Stimulated activated CD8-positive, alpha-beta memory T cell treated with anti-CD3 and anti-CD28 coated beads, Interleukin-4, amount 100 ng/mL, for 1 hour (primary cell): ENCODE results near the gene PDCD10.

ENCODE experiments used
- DNase-seq, 2 donors: peaks; one replicate each; pipeline ENCODE4 v3.0.0-alpha.2; 2020; ENCODE audit warnings: low read depth in 2 of 2, low spot score in 1 of 2

The PDCD10 gene

GRCh38 chr3:167735233-167736138, 794 bp upstream of the PDCD10 start, which contains the start of gene SERPINI1:
TSS of gene SERPINI1 (plus strand) at chr3:167735721. CDS start at chr3:167789129, 53,408 bp downstream.
- peak; percentile 49 to 51 for DNase-seq

DNA sequence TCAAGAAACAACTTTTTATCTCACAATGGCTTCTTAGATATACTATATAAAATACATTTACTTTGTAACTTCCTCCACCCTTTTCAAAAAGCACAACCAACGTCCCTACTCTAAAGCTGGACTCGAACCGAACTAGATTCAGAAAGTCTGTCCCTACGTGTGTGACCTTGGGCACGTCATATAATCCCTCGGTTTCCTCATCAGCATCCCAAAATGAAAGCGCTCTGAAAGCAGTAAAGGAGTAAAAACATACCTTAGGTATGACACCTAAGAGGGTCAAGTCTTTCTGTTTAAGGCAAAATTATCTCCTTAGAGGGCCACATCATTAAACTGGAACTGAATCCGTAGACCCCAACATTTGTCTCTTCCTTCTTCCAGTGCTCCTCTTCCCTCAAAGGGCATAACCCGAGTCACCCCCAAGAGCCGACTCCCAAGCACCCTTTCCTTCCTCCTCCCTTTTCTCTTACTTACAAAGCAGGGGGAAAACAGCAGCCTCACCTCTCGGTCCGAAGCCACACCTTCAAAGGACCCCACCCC, 663 bp downstream of the PDCD10 start:
- DNase-seq: no peak

- DNase-seq: no peak
Measured at GRCh38 chr3:167732313-167733065, 2.2 kb downstream of the PDCD10 start.

DNA sequence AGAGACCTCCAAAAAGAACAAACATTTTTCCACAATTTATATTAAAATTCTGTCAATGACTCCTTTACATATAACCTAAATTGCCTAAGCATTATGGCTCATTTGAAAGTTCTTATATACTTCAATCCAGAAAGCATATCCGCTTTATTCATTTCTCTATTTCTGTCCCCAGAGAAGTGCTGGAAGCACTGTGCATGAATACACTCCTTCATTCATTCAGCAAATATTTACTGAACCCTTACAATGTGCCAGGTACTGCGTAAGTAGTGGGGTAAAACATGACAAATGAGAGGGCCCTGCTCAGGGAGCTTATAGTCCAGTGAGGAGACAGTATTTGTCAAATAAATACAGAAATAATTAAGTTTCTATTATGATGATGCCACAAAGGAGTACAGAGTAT, 3.3 kb downstream of the PDCD10 start:
- DNase-seq: no peak

DNA sequence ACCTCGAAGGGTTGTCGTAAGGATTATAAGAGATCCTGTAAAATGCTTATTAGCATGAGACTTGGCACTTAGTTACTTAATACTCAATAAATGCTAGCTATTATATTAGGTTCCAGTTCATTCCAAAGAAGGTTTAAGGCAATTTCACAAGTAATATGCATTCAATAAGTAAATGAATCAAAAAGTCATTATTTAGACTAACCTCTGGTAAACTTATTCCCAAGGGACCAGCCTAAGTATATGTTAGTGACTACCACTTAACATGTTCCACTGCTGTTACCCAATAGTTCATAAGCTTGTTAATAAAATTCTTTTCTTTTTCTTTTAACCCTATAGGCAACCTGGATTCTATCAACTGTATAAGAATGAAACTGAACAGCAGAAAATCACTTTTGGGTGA, 5.1 kb downstream of the PDCD10 start:
- DNase-seq: no peak

DNA sequence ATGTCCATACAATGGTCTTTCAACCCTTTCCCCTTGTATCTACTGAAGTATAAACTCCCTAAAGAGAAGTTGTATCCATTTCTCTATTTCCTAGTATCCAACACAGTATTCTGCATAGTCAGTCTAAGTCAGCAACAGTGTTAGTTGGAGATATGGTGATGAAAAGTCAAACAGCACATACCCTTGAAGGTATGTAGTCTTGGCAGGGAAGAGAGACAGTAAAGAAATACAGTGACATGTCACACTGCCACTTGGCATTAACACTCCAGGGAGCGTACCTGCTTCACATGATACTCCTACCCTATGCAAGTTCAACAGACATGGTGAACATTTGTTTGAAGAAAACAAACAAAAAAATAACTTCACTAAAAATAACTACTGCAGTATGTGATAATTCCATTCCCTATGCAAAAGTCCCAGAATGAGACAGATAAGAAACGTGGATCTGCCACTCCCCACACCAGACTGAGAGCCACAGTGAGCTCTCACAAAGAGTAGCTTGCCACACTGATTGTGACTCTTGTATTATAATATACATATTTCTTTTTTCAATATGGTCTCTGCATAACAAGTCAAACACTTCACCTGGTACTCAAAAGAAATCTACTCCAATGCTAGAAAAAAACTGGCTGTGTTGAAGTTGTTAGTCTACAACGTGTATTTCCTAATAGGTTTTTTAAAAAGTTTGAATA, 5.9 kb downstream of the PDCD10 start:
- no peak for DNase-seq

DNA sequence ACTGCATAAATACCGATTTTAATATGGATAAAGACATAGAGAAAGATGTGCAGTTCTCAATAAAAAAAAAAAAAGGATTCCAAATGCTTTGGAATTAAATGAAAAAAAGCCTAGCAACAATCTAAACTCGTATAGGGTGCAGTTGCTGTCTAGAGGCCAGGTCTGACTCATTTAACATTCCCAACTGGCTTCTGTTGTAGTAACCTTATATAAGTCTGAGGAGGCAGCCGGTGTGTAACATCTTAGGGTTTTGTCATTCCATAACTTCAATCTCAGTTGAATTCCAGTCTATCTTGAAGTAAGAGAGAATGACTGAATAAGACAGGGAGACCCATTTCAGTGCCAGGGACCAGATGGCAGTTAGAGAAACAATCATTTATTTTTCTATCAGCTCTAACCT, 6.5 kb downstream of the PDCD10 start:
- no peak for DNase-seq

DNA sequence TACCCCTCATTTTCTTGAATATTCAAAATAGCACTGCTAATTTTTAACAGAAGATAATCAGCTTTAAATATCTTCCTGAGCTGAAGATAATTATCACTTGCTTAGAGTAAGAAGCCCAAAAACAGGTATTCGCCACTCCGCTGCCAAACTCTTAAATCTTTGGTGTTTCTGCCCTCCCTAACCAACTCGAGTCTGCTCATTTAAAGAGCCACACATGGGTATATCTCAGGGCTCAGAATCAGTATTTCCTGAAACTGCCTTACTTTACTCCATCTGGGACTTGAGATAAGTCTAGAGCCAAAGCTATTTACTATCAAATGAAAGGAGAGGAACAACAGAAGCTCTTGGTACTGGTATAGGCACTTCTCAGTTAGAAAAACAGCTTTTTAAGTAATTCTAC, 10.8 kb downstream of the PDCD10 start:
- DNase-seq: no peak

GRCh38 chr3:167723025-167723512, 11.6 kb downstream of the PDCD10 start:
- DNase-seq: no peak

DNA sequence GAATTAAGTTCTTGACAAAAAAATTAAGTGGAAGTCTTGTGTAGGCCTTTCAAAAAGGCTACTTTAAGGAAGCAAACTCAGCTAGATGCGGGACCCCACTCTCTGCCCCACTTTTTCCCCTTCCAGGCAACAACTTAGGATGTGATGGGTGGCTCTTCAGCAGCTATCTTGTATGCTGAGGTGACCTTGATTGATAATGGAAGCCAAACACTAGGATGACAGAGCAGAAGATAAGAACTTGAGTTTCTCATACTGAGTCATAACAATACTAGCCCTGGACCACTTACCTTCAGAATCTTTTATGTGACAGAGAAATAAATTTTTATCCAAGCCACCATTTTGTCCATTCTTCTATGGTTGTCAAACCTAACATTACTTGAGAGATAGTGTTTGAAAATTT, 16.1 kb downstream of the PDCD10 start:
- DNase-seq: no peak

DNA sequence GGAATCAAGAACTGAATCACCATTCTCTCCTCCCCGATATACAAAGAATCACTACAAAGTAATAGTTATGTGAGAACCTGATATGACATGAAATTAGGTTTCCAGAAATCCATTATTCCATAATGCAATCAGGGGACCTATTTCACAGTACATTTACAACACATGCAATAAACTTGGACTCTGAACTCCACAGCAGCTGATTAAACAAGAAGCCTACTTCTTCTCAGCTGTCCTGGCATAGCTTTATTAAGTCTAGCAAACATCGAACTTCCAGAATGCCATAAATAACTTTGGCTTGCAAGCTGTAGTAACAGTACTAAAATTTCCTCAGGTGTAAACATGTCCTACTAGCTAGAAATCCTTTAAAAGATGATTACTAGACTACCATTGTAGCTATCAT, 17.8 kb downstream of the PDCD10 start:
- DNase-seq: no peak

GRCh38 chr3:167714871-167715270, 19.8 kb downstream of the PDCD10 start:
- no peak for DNase-seq

GRCh38 chr3:167712445-167712844, 22.2 kb downstream of the PDCD10 start:
- no peak for DNase-seq

DNA sequence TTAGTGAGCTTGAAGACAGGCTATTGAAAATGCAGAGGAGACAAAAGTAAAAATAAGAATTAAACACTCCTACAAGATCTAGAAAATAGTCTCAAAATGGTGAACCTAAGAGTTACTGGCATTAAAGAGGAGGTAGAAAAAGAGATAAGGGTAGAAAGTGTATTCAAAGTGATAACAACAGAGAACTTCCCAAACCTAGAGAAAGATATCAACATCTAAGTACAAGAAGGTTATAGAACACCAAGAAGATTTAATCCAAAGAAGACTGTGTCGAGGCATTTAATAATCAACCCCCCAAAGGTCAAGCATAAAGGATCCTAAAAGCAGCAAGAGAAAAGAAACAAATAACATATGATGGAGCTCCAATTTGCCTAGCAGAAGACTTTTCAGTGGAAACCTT, 23.3 kb downstream of the PDCD10 start:
- DNase-seq: no peak

DNA sequence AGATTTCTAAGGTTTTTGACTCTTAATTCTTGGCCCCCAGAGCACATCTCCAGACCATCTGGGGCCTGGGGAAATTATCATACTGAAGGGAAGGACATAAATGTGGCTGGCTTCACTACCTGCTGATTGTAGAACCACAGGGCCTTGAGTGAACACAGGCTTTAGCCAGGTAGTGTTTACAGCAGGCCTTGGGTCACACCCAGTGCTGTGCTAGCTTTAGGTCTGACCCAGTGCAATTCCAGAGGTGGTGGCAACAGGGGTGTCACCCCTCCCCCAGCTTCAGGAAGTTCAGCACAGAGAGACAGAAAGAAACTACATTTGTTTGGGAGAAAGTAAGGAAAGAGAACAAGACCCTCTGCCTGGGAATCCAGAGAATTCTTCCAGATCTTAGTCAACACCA, 24.1 kb downstream of the PDCD10 start:
- DNase-seq: no peak

GRCh38 chr3:167709690-167710089, 25.0 kb downstream of the PDCD10 start:
- DNase-seq: no peak

DNA sequence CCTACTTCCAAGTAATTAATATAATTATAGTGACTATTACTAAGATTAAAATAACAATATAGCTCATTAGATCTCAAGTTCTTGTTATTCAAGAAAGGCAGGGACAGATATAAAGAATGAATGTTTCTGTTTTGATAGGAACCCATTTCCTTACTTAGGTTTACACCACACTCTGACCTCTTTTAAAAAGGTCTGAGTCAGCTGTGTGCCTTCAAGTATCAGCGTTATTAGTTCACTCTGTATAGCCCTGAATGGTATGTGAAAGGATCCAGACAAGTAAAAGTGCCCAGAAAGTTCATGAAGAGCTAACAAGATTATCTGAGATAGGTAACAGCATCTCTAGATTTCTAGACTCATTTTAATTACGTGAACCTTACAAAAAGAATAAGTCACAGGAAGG, 28.9 kb downstream of the PDCD10 start:
- DNase-seq: no peak

- DNase-seq: no peak
Measured at GRCh38 chr3:167700926-167701325, 33.8 kb downstream of the PDCD10 start.

DNA sequence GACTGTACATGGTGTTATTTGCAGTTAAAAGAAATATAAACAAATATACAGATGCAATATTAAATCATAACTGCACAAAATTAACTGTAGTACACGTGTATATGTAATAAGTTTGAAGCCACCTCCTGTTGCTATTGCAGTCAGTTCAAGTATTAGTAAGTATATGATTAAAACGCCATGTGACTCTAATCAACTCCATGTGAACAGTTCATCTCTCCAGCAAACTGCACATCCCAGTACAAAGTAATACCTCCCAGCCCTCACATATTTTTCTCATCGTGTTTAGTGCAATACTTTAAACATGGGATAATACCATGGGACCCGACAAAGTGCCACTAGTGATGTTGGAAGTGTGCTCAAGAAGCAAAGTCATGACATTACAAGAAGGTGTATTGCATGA, 34.6 kb downstream of the PDCD10 start:
- DNase-seq: no peak

DNA sequence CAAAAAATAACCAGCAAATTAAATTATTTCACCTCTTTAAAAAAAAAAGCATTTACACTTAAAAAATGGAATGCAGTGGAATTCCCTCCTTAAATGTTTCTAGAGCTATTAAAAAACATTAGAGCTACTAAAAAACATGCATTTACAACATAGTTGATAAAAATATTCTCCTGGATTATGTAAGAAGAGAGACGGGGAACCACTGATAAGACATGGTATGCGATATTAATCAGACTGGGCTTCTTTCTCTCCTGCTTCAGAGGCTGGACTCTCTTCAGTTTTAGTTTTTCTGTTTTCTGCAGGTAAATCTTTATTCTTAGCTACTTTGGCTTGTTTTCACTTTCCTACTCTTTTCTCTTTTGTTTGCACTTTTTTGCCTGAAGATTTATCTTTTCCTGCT, 40.6 kb downstream of the PDCD10 start:
- DNase-seq: no peak

DNA sequence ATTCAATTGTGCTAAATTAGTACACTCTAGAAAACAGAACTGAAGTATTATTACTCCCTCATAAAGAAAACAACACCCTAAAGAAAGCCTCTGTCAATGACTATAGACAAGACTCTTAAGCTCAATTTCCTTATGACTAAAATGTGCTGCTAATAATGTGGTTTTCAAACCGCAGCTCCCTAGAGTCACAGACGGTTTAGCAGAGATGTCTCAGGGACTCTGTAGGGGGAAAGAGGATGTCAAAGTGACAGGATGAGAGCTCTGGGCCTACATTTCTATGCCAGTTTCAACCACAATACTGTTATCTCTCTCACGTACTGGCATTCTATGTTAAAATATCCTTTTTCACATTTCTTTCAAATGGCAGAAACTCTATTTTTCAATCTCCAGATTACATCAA, 43.3 kb downstream of the PDCD10 start:
- no peak for DNase-seq
